ENCODE data around the gene PRAF2. TPM values are rescaled to one million over a fixed set of nuclear protein-coding genes. Genes with fewer than 3 reads are reported as not detected.

The PRAF2 gene
- total and polyA plus RNA-seq, 9 of the 15 experiments (the other 6 are each of a cell fraction or from before 2014, with no cell fraction given), result 0.24 to 5.7 (median 2.0) TPM

- TF ChIP-seq ZNF668 (CRISPR knock-in tag; IDR thresholded peaks at IDR 0.05) (no peak), CREM (IDR thresholded peaks at IDR 0.05; ENCODE audit: low read depth) (peak; percentile 88), PURB (CRISPR knock-in tag; IDR thresholded peaks at IDR 0.05; ENCODE audit: low read depth) (no peak), USF2 (CRISPR knock-in tag; IDR thresholded peaks at IDR 0.05) (no peak), RFX5 (IDR thresholded peaks at IDR 0.05; ENCODE audit: low read depth, low read length) (no peak), CHD4 (IDR thresholded peaks at IDR 0.05; ENCODE audit: insufficient read depth, insufficient replicate concordance, low read depth, low read length, poor library complexity, severe bottlenecking) (no peak), MCM3 (IDR thresholded peaks at IDR 0.05) (no peak), ZNF766 (CRISPR knock-in tag; conservative IDR thresholded peaks at IDR 0.05) (no peak), BDP1 (IDR thresholded peaks at IDR 0.05; ENCODE audit: insufficient read depth, insufficient read length) (no peak), ZNF830 (CRISPR knock-in tag; IDR thresholded peaks at IDR 0.05) (no peak), ZNF407 (IDR thresholded peaks at IDR 0.05; ENCODE audit: low read depth) (no peak)
- TF ChIP-seq, protein P1, sequence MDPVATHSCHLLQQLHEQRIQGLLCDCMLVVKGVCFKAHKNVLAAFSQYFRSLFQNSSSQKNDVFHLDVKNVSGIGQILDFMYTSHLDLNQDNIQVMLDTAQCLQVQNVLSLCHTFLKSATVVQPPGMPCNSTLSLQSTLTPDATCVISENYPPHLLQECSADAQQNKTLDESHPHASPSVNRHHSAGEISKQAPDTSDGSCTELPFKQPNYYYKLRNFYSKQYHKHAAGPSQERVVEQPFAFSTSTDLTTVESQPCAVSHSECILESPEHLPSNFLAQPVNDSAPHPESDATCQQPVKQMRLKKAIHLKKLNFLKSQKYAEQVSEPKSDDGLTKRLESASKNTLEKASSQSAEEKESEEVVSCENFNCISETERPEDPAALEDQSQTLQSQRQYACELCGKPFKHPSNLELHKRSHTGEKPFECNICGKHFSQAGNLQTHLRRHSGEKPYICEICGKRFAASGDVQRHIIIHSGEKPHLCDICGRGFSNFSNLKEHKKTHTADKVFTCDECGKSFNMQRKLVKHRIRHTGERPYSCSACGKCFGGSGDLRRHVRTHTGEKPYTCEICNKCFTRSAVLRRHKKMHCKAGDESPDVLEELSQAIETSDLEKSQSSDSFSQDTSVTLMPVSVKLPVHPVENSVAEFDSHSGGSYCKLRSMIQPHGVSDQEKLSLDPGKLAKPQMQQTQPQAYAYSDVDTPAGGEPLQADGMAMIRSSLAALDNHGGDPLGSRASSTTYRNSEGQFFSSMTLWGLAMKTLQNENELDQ (CRISPR knock-in tag; IDR thresholded peaks at IDR 0.05; ENCODE audit: borderline replicate concordance), result no peak
Measured at GRCh38 chrX:49043220-49043986, 30.4 kb downstream of the PRAF2 start, which contains the start of gene TFE3 (continued).
